Loucy (cell line): Measurements from ENCODE around the gene ZNF775.

Source experiments
- H2AFZ ChIP-seq: fragments of 200-600 bp; sonication (generic); 2 replicates; pipeline ENCODE4 v1.6.0; 2016; ENCODE audit warnings: antibody characterized with exemption, mild to moderate bottlenecking, low read length, moderate library complexity
- H3F3A ChIP-seq: fragments of 200-600 bp; 2 replicates; pipeline ENCODE4 v1.6.0; 2016; ENCODE audit warnings: antibody characterized with exemption, low read depth, mild to moderate bottlenecking
- H3K27me3 ChIP-seq: fragments of 200-600 bp; sonication (generic); 2 replicates; pipeline ENCODE4 v1.6.1; 2014; ENCODE audit warnings: low read length, mild to moderate bottlenecking; ENCODE audit not compliant: insufficient read depth, poor library complexity, severe bottlenecking
- H3K36me3 ChIP-seq: fragments of 200-600 bp; sonication (generic); 2 replicates; pipeline ENCODE4 v1.6.1; 2016; ENCODE audit warnings: low read length; ENCODE audit not compliant: insufficient read depth
- H3K4me1 ChIP-seq: fragments of 200-600 bp; sonication (generic); 2 replicates; pipeline ENCODE4 v1.5.1; 2014; ENCODE audit warnings: low read length, mild to moderate bottlenecking; ENCODE audit not compliant: insufficient read depth, poor library complexity, severe bottlenecking
- H3K4me2 ChIP-seq: fragments of 200-600 bp; sonication (generic); 2 replicates; pipeline ENCODE4 v1.6.0; 2014; ENCODE audit warnings: antibody characterized with exemption, low read length, low read depth, mild to moderate bottlenecking; ENCODE audit not compliant: poor library complexity, severe bottlenecking
- H3K4me3 ChIP-seq: fragments of 200-600 bp; sonication (generic); 2 replicates; pipeline ENCODE4 v1.5.1; 2014; ENCODE audit warnings: low read length, mild to moderate bottlenecking, mixed read lengths; ENCODE audit not compliant: poor library complexity, severe bottlenecking
- H3K79me2 ChIP-seq: fragments of 200-600 bp; sonication (generic); 2 replicates; pipeline ENCODE4 v1.6.1; 2014; ENCODE audit warnings: low read length; ENCODE audit not compliant: insufficient read depth
- H3K9ac ChIP-seq: fragments of 200-600 bp; sonication (generic); 2 replicates; pipeline ENCODE4 v1.6.0; 2014; ENCODE audit warnings: mild to moderate bottlenecking, low read depth, low read length, moderate library complexity; ENCODE audit not compliant: poor library complexity, severe bottlenecking
- H3K9me2 ChIP-seq: fragments of 200-600 bp; sonication (generic); replicated peaks from 2 replicates; pipeline ENCODE4 v1.6.1; 2016; ENCODE audit warnings: low read depth, low read length, mixed read lengths
- H3K9me3 ChIP-seq: fragments of 200-600 bp; sonication (generic); 2 replicates; pipeline ENCODE4 v1.6.1; 2014; ENCODE audit warnings: mild to moderate bottlenecking, antibody characterized with exemption, low read length, low read depth; ENCODE audit not compliant: insufficient read depth
- H4K20me1 ChIP-seq: fragments of 200-600 bp; sonication (generic); 2 replicates; pipeline ENCODE4 v1.6.0; 2014; ENCODE audit warnings: antibody characterized with exemption, low read length, mild to moderate bottlenecking; ENCODE audit not compliant: insufficient read depth, poor library complexity, severe bottlenecking
- EZH2phosphoT487 ChIP-seq: fragments of 200-600 bp; IDR thresholded peaks from 2 replicates; pipeline ENCODE4 v1.6.1; 2018; ENCODE audit warnings: antibody characterized with exemption, mild to moderate bottlenecking, moderate library complexity, borderline replicate concordance
- TF ChIP-seq, protein P1 (sequence below): fragments of 200-600 bp; sonication (generic); conservative IDR thresholded peaks from 2 replicates; pipeline ENCODE4 v1.5.1; 2014; ENCODE audit warnings: mild to moderate bottlenecking, antibody characterized with exemption, low read length

ZNF775 gene

DNA sequence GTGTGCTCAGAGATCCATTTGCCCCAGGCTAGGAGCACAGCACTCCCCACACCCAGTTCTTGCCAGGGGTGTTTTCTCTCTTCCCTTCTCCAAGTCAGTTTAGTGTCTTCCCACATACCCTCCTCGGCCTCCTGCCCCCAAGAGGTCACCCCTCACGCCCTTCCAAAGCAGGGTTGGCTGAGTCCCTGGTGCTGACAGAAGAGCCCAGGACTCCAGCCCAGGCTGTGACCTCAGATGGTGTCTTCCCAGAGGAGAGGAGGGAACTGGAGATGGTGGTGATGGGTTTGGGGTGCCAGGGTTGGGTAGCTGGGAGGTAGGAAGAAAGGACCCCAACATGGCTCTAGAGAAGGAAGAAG, 19.8 kb downstream of the ZNF775 start:
- peaks cover 5% of the 10 kb centered on the region for H3K4me1 ChIP-seq
- no peaks in the 10 kb centered on the region for H4K20me1 ChIP-seq
- no peak overlapping the region for H3K9ac ChIP-seq

DNA sequence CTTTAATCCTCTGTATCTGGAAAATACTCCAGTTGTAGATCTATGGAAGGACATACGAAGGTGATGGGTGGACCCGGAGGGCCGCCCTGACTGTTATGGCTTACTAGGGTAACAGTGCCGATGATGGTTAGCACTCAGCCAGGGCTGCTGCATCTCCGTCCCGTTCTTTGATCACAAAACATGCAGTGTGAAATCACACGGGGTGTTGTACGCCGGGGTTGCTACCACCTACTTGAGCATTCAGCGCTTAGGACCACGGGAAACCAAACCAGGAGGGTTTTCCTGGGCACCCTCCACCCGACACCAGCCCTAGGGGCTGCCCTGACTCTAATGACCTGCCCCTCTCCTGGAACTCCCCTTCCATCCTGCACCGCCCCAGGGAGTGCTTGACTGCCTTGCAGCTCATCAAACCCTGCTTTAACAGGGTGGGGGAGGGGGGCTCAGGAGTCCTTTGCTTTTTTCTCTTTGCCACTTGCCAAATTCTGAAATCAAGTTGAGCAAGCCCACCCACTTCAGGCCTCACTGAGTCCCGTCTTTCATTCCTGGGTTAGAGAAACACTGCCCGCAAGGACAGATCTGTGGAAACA, 20.4 kb downstream of the ZNF775 start:
- no peaks in the 10 kb centered on the region for H4K20me1 ChIP-seq
- H3K27me3 ChIP-seq: no peaks in the 10 kb centered on the region
- peaks cover 3% of the 10 kb centered on the region; the same call in 1 of the 2 replicates for H3K79me2 ChIP-seq
- peaks cover 18% of the 10 kb centered on the region; the same call in 1 of the 2 replicates for H3K36me3 ChIP-seq
- no peaks in the 10 kb centered on the region for H3K9me2 ChIP-seq
- no peak for TF ChIP-seq EZH2phosphoT487
- TF ChIP-seq, protein P1, sequence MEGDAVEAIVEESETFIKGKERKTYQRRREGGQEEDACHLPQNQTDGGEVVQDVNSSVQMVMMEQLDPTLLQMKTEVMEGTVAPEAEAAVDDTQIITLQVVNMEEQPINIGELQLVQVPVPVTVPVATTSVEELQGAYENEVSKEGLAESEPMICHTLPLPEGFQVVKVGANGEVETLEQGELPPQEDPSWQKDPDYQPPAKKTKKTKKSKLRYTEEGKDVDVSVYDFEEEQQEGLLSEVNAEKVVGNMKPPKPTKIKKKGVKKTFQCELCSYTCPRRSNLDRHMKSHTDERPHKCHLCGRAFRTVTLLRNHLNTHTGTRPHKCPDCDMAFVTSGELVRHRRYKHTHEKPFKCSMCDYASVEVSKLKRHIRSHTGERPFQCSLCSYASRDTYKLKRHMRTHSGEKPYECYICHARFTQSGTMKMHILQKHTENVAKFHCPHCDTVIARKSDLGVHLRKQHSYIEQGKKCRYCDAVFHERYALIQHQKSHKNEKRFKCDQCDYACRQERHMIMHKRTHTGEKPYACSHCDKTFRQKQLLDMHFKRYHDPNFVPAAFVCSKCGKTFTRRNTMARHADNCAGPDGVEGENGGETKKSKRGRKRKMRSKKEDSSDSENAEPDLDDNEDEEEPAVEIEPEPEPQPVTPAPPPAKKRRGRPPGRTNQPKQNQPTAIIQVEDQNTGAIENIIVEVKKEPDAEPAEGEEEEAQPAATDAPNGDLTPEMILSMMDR: no peak
- H3K4me3 ChIP-seq: no peak overlapping the region
- H3F3A ChIP-seq: no peaks in the 10 kb centered on the region
- no peak overlapping the region for H3K4me2 ChIP-seq
- H2AFZ ChIP-seq: no peak overlapping the region
- H3K9me3 ChIP-seq: no peaks in the 10 kb centered on the region
- H3K9ac ChIP-seq: no peak overlapping the region
- peaks cover 11% of the 10 kb centered on the region for H3K4me1 ChIP-seq

More for the DNA sequence above, 19.8 kb downstream of the ZNF775 start:
- peaks cover 3% of the 10 kb centered on the region; the same call in 1 of the 2 replicates for H3K79me2 ChIP-seq
- H3K4me3 ChIP-seq: no peak overlapping the region
- no peak for TF ChIP-seq EZH2phosphoT487
- TF ChIP-seq, protein P1: no peak
- H3K9me3 ChIP-seq: no peaks in the 10 kb centered on the region
- H3K36me3 ChIP-seq: peaks cover 18% of the 10 kb centered on the region; the same call in 1 of the 2 replicates
- H3K27me3 ChIP-seq: no peaks in the 10 kb centered on the region
- no peak overlapping the region for H2AFZ ChIP-seq
- no peaks in the 10 kb centered on the region for H3F3A ChIP-seq
- H3K4me2 ChIP-seq: no peak overlapping the region
- H3K9me2 ChIP-seq: no peaks in the 10 kb centered on the region

DNA sequence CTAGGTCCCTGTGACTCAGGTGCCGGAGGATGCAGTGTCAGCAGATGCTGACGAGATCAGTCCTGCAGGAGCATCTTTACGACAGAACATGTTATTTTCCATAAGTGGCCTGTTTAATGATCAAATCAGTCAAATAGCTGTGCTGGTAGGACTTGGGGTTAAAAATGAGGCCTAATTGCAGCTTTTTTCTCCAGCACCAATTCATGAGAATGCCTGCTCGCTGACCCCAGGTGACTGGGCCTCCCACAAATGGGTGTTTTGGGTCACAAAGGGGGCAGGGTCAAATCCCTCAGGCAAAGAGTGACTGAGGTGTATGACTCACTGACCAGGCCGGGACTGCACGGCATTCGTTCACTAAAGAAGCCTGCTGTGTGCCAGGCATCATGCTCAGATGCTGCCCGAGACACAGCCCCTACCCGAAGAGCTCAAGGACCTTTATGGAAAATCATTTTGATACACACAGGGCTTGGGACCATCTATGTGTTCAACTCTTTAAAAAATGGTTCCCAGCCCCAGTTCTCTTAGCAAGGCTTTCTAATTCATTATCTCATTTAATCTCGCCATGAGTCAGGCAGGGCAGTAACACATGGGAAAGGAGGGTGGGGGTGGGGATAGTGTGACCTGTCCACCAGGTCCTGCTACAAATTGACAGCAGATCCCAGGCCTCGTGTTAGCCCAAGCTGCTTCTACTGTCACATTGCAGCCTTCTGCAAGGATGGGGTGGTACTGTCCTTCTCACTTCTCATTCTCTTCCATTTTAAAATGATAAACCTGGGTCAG, 21.1 kb downstream of the ZNF775 start:
- H3K79me2 ChIP-seq: peaks cover 3% of the 10 kb centered on the region; the same call in 1 of the 2 replicates
- no peak overlapping the region for H3K4me2 ChIP-seq
- no peak for TF ChIP-seq EZH2phosphoT487
- TF ChIP-seq, protein P1: no peak
- H3F3A ChIP-seq: no peaks in the 10 kb centered on the region
- no peaks in the 10 kb centered on the region for H3K9me3 ChIP-seq
- no peak overlapping the region for H3K4me3 ChIP-seq
- no peaks in the 10 kb centered on the region for H4K20me1 ChIP-seq
- H3K36me3 ChIP-seq: peaks cover 18% of the 10 kb centered on the region; the same call in 1 of the 2 replicates
- no peaks in the 10 kb centered on the region for H3K9me2 ChIP-seq
- H3K4me1 ChIP-seq: peaks cover 13% of the 10 kb centered on the region
- no peak overlapping the region for H2AFZ ChIP-seq
- H3K9ac ChIP-seq: no peak overlapping the region
- no peaks in the 10 kb centered on the region for H3K27me3 ChIP-seq
